CD8-positive, alpha-beta memory T cell (primary cell): Measurements from ENCODE around the gene PPFIBP2. TPM values are rescaled to one million over a fixed set of nuclear protein-coding genes. Genes with fewer than 3 reads are reported as not detected.

ENCODE experiments used
- CTCF ChIA-PET: fragments of 350-600 bp; sonication (Branson Sonifier 250); formaldehyde crosslinking; loops from one replicate; lab custom pipeline; 2021; ENCODE audit warnings: antibody characterized with exemption; lab: Charles Lee
- POLR2A ChIA-PET: fragments of 350-600 bp; sonication (Branson Sonifier 250); formaldehyde crosslinking; loops from one replicate; lab custom pipeline; 2021; ENCODE audit warnings: antibody characterized with exemption; lab: Charles Lee
- DNase-seq, 5 donors: peaks; one replicate each; pipeline versions ENCODE4 v3.0.0 to v3.0.0-alpha.2; 2020 to 2022; ENCODE audit warnings: mixed read lengths in 1 of 5
- H3K27ac ChIP-seq: one replicate; pipeline ENCODE4 v1.7.0; 2013; ENCODE audit warnings: low read depth, mild to moderate bottlenecking, low read length, moderate library complexity
- H3K27me3 ChIP-seq: 2 replicates; pipeline ENCODE4 v1.7.0; 2013; ENCODE audit warnings: low read length, mild to moderate bottlenecking; ENCODE audit not compliant: insufficient read depth, poor library complexity, severe bottlenecking
- H3K36me3 ChIP-seq: 2 replicates; pipeline ENCODE4 v1.7.0; 2013; ENCODE audit warnings: mild to moderate bottlenecking, low read length, moderate library complexity; ENCODE audit not compliant: insufficient read depth
- H3K4me1 ChIP-seq: 2 replicates; pipeline ENCODE4 v1.7.0; 2013; ENCODE audit warnings: mild to moderate bottlenecking, low read length, moderate library complexity; ENCODE audit not compliant: insufficient read depth
- H3K4me3 ChIP-seq: 2 replicates; pipeline ENCODE4 v1.7.0; 2013; ENCODE audit warnings: mild to moderate bottlenecking, low read length
- H3K9me3 ChIP-seq: 2 replicates; pipeline ENCODE4 v1.7.0; 2013; ENCODE audit warnings: mild to moderate bottlenecking, low read length
- H3K27ac Mint-ChIP-seq, 8 donors: one replicate each; pipeline ENCODE4 v1.8.0; 2020 to 2021; ENCODE audit warnings: mixed read lengths in 8 of 8, mild to moderate bottlenecking in 6 of 8, inconsistent platforms in 3 of 8, moderate library complexity in 3 of 8
- H3K27me3 Mint-ChIP-seq, 2 donors: one replicate each; pipeline ENCODE4 v1.8.0; 2020 to 2021; ENCODE audit warnings: mixed read lengths in 2 of 2, mild to moderate bottlenecking in 1 of 2, moderate library complexity in 1 of 2
- H3K36me3 Mint-ChIP-seq, 3 donors: one replicate each; pipeline ENCODE4 v1.8.0; 2020 to 2021; ENCODE audit warnings: mixed read lengths in 3 of 3, inconsistent platforms in 1 of 3, mild to moderate bottlenecking in 1 of 3
- H3K4me1 Mint-ChIP-seq, 3 donors: one replicate each; pipeline ENCODE4 v1.8.0; 2020 to 2021; ENCODE audit warnings: mixed read lengths in 3 of 3, inconsistent platforms in 1 of 3, mild to moderate bottlenecking in 1 of 3
- H3K4me3 Mint-ChIP-seq, 7 donors: one replicate each; pipeline ENCODE4 v1.8.0; 2020 to 2021; ENCODE audit warnings: mixed read lengths in 7 of 7, mild to moderate bottlenecking in 6 of 7, moderate library complexity in 4 of 7, inconsistent platforms in 2 of 7
- H3K9me3 Mint-ChIP-seq, 5 donors: one replicate each; pipeline ENCODE4 v1.8.0; 2020 to 2022; ENCODE audit warnings: mixed read lengths in 5 of 5, mild to moderate bottlenecking in 3 of 5, moderate library complexity in 2 of 5, inconsistent platforms in 1 of 5
- polyA plus RNA-seq: library from polyadenylated mRNA; unstranded; fragments of 300-500 nt; fragmentation: Illumina TruSeq; gene quantifications from one replicate; pipeline ENCODE4 v1.2.3, GENCODE V29; 2021
- total RNA-seq, 2 experiments: library from RNA; stranded (reverse); gene quantifications; one replicate each; pipeline ENCODE4 v1.2.3, GENCODE V29; 2021

The PPFIBP2 gene
- total and polyA plus RNA-seq, 3 experiments from 2014 or later, result 3.9 to 6.8 (median 4.4) TPM

DNA sequence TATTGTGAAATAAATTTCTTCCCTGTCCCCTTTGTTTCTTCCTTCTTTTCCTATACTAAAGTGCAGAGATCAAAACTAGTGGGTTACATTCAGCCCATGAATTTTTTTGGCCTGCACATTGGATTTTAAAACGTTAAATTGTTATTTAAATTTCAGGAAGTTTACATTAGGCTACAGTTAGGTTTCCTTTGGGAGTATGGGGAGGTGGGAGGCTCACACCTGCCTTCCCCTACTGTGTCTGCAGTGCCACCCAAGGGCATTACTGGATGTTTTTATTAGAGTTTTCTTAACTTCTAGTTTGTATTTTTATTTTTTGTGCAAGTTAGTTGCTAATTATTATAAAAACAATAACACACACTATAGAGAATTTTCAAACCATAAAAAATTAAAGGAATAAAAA lies 107.8 kb downstream of the PPFIBP2 start:
- H3K36me3 ChIP-seq, result no peaks in the 10 kb centered on the region
- ChIA-PET POLR2A (no interaction called here), CTCF (no interaction called here)
- H3K4me1 ChIP-seq, result no peaks in the 10 kb centered on the region
- H3K27me3 Mint-ChIP-seq, result no peaks in the 10 kb centered on the region
- no peaks in the 10 kb centered on the region for H3K27me3 ChIP-seq
- H3K27ac ChIP-seq, result no peak overlapping the region
- H3K4me3 ChIP-seq, result no peak overlapping the region
- H3K4me3 Mint-ChIP-seq, result no peak overlapping the region
- H3K4me1 Mint-ChIP-seq, result no peaks in the 10 kb centered on the region
- H3K9me3 ChIP-seq, result no peaks in the 10 kb centered on the region
- peaks cover 2 to 38% (median 5%) of the 10 kb centered on the region in 3 donors for H3K36me3 Mint-ChIP-seq
- DNase-seq, result no peak
- no peak overlapping the region for H3K27ac Mint-ChIP-seq
- H3K9me3 Mint-ChIP-seq, result no peaks in the 10 kb centered on the region

DNA sequence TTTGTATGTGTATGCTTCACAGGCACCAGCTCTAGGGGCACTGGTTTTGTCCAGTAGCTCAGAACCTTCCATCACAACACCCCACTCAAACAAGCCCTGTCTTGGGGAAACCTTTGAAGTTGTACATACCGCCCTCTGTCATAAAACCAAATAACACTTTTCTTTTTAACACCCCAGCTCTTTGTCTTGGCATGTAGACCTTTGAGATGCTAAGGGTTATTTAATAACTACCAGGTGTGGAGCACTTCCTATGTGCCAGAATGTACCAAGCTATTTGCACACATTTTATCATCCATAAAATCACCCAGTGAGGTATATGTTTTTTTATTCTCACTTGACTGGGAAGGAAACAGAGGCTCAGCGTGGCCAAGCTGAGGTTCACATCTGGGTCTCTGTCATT lies 108.9 kb downstream of the PPFIBP2 start:
- Histone ChIP-seq H3K27ac (no peak overlapping the region), H3K36me3 (no peaks in the 10 kb centered on the region), H3K27me3 (no peaks in the 10 kb centered on the region), H3K4me1 (no peaks in the 10 kb centered on the region), H3K4me3 (no peak overlapping the region), H3K9me3 (no peaks in the 10 kb centered on the region)
- Mint-ChIP-seq H3K4me3 (no peak overlapping the region), H3K27ac (no peak overlapping the region), H3K9me3 (no peaks in the 10 kb centered on the region), H3K36me3 (peaks cover 0 to 34% (median 5%) of the 10 kb centered on the region in 3 donors), H3K27me3 (no peaks in the 10 kb centered on the region), H3K4me1 (no peaks in the 10 kb centered on the region)
- ChIA-PET POLR2A (no interaction called here), CTCF (interaction anchor here (0.8 to 1.2 kb wide), 2 partner anchors 15 to 110 kb away, joined by 3 read pairs; no protein-coding TSS in a partner anchor)
- DNase-seq, result no peak

DNA sequence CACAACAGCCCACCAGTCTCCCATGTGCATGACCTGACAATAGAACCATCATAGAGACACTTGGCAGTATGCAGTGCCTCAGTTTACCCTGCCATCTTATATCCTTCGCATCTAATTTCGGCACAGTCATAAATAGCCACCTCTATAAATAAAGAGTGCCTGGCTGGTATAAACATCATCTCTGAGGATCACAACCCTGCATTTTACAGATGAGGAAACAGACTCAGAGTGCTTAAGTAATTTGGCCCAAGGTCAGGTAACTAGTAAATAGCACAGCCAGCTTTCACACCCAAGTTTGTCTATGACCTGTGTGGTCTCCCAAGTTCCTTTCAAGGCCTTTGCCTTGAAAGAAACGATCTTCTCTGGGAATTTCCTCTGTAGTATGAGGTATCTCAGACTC lies 114.9 kb downstream of the PPFIBP2 start:
- peaks cover 5% of the 10 kb centered on the region for H3K36me3 ChIP-seq
- ChIA-PET CTCF (no interaction called here), POLR2A (no interaction called here)
- H3K4me3 Mint-ChIP-seq, result no peak overlapping the region
- no peak for DNase-seq
- no peak overlapping the region for H3K27ac ChIP-seq
- no peak overlapping the region for H3K4me3 ChIP-seq
- H3K4me1 ChIP-seq, result no peaks in the 10 kb centered on the region
- no peaks in the 10 kb centered on the region for H3K9me3 ChIP-seq
- no peaks in the 10 kb centered on the region for H3K4me1 Mint-ChIP-seq
- no peaks in the 10 kb centered on the region for H3K9me3 Mint-ChIP-seq
- H3K27me3 ChIP-seq, result no peaks in the 10 kb centered on the region
- H3K27me3 Mint-ChIP-seq, result no peaks in the 10 kb centered on the region
- no peak overlapping the region for H3K27ac Mint-ChIP-seq
- peaks cover 4 to 67% (median 14%) of the 10 kb centered on the region in 3 donors for H3K36me3 Mint-ChIP-seq

DNA sequence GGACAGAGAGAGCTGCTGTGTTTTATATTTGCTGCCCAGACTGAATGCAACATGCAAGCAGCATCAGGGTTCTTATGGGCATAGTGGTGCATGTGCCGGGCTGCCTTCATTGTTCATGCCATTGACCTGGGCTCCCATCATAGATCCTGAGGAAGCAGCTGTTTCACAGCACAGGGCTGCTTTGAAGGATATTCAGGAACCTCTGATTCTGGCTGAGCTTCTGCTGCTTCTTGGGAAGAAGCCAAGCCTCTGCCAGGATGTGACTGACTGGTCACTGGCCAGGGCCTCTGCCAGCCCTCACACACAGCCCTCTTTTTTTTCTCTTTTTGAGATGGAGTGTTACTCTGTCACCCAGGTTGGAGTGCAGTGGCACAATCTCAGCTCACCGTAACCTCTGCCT lies 116.2 kb downstream of the PPFIBP2 start:
- Mint-ChIP-seq H3K4me1 (no peaks in the 10 kb centered on the region), H3K4me3 (no peak overlapping the region), H3K27ac (peak overlapping the region in 1 of 8 donors; percentile 16), H3K27me3 (no peaks in the 10 kb centered on the region), H3K9me3 (no peaks in the 10 kb centered on the region), H3K36me3 (peaks cover 9 to 73% (median 17%) of the 10 kb centered on the region in 3 donors)
- Histone ChIP-seq H3K4me1 (no peaks in the 10 kb centered on the region), H3K27ac (no peak overlapping the region), H3K36me3 (peaks cover 5% of the 10 kb centered on the region), H3K27me3 (no peaks in the 10 kb centered on the region), H3K9me3 (no peaks in the 10 kb centered on the region), H3K4me3 (no peak overlapping the region)
- CTCF ChIA-PET, result no interaction called here
- DNase-seq, result no peak
- POLR2A ChIA-PET, result no interaction called here

DNA sequence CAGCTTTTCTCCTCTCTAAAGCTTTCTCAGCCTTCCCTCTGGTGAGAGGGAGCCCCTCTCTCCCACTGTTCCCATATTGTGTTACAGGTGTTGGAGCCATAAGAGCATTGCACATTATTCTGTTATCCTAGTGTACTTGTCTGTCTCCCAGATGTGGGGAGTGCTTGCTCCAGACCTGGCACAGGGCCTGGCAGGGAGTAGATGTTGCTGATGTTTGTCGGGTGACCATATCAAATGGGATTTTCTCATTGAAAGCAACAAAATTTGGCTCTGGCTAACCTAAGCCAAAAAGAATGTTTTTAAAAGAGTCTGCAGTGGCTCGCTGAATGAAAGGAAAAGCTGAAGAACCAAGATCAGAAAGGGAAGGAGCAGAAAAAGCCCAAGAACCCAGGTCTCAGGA lies 118.4 kb downstream of the PPFIBP2 start:
- H3K27me3 Mint-ChIP-seq, result no peaks in the 10 kb centered on the region

DNA sequence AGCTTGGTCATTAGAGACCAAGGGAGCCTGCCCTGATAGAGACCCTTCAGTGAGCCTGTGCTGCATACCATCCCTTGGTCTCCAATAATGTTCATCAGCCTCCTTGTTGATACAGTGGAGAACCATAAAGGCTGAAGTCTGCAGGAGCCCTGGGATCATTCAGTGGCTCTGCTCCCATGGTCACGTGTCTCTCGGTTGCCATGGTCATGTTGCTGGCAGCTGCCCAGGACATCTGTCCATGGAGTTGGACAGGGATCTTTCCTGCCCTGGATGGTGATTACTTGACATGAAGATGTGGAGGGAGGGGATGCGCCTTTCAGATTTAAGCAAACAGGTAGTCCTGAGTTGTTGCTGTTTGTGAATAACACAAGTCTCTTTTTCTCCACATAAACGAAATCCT lies 121.3 kb downstream of the PPFIBP2 start:
- Mint-ChIP-seq H3K4me1 (no peaks in the 10 kb centered on the region), H3K27ac (no peak overlapping the region), H3K4me3 (no peak overlapping the region), H3K36me3 (peaks cover 14 to 75% (median 16%) of the 10 kb centered on the region in 3 donors), H3K9me3 (no peaks in the 10 kb centered on the region), H3K27me3 (no peaks in the 10 kb centered on the region)
- H3K27me3 ChIP-seq, result no peaks in the 10 kb centered on the region
- no peaks in the 10 kb centered on the region for H3K9me3 ChIP-seq
- CTCF ChIA-PET, result no interaction called here
- no peak overlapping the region for H3K27ac ChIP-seq
- POLR2A ChIA-PET, result no interaction called here
- no peaks in the 10 kb centered on the region for H3K4me1 ChIP-seq
- DNase-seq, result no peak
- peaks cover 5% of the 10 kb centered on the region for H3K36me3 ChIP-seq
- H3K4me3 ChIP-seq, result no peak overlapping the region

More for the DNA sequence above, 118.4 kb downstream of the PPFIBP2 start:
- Histone ChIP-seq H3K27me3 (no peaks in the 10 kb centered on the region), H3K9me3 (no peaks in the 10 kb centered on the region), H3K27ac (no peak overlapping the region), H3K4me1 (no peaks in the 10 kb centered on the region), H3K36me3 (peaks cover 5% of the 10 kb centered on the region), H3K4me3 (no peak overlapping the region)
- ChIA-PET POLR2A (no interaction called here), CTCF (no interaction called here)
- no peak overlapping the region for H3K27ac Mint-ChIP-seq
- H3K36me3 Mint-ChIP-seq, result peaks cover 12 to 80% (median 18%) of the 10 kb centered on the region in 3 donors
- H3K4me1 Mint-ChIP-seq, result no peaks in the 10 kb centered on the region
- H3K9me3 Mint-ChIP-seq, result no peaks in the 10 kb centered on the region
- DNase-seq, result no peak
- no peak overlapping the region for H3K4me3 Mint-ChIP-seq

DNA sequence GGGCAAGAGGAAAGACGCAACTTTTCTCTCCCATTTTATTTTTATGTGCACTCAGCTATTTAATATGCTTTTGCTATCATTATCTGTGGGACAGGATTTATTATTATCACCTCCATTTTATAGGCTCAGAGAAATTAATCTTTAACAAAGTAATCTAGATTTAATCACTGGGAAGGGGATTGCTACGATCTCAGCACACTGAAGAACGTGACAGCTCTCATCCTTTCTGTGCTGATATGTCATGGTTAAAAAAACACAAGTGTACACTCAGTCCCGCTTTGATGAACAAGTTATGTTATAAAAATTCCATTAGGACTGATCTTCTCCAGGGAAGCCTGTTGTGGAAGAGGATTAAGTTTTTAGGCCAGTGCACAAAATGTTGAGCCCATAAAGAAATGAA lies 121.9 kb downstream of the PPFIBP2 start:
- Histone ChIP-seq H3K4me3 (no peak overlapping the region), H3K27ac (no peak overlapping the region), H3K9me3 (no peaks in the 10 kb centered on the region), H3K27me3 (no peaks in the 10 kb centered on the region), H3K4me1 (no peaks in the 10 kb centered on the region), H3K36me3 (peaks cover 5% of the 10 kb centered on the region)
- Mint-ChIP-seq H3K4me1 (no peaks in the 10 kb centered on the region), H3K9me3 (no peaks in the 10 kb centered on the region), H3K4me3 (no peak overlapping the region), H3K27me3 (no peaks in the 10 kb centered on the region), H3K36me3 (peaks cover 16 to 77% (median 17%) of the 10 kb centered on the region in 3 donors), H3K27ac (no peak overlapping the region)
- ChIA-PET CTCF (interaction anchor here (1.5 kb wide), 1 partner anchor 59 kb away, joined by 4 read pairs; no protein-coding TSS in a partner anchor), POLR2A (no interaction called here)
- DNase-seq, result no peak

DNA sequence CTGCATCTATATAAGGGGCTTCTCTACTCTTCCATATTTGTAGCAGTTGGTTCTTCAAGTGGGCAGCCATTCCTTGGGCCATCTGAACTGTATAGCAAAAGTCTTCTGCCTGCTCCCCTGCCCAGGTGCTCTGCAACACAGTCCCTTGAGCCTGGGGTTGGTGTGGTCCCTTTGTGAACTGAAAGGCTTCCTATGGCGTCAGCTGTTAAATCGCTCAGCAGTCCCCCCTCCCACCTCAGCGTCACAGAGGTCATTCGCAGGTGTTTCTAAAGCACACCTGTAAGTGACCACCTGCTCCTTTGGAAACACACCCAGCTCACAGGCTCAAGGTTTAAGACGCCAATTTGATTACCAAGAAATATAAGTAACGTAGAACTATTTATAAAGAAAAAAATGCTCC lies 122.6 kb downstream of the PPFIBP2 start:
- Mint-ChIP-seq H3K4me3 (no peak overlapping the region), H3K27ac (no peak overlapping the region), H3K27me3 (no peaks in the 10 kb centered on the region), H3K4me1 (no peaks in the 10 kb centered on the region), H3K9me3 (no peaks in the 10 kb centered on the region), H3K36me3 (peaks cover 14 to 77% (median 17%) of the 10 kb centered on the region in 3 donors)
- Histone ChIP-seq H3K4me3 (no peak overlapping the region), H3K9me3 (no peaks in the 10 kb centered on the region), H3K36me3 (peaks cover 5% of the 10 kb centered on the region), H3K27me3 (no peaks in the 10 kb centered on the region), H3K4me1 (no peaks in the 10 kb centered on the region), H3K27ac (no peak overlapping the region)
- DNase-seq, result no peak
- POLR2A ChIA-PET, result no interaction called here
- CTCF ChIA-PET, result interaction anchor here (1.5 kb wide), 1 partner anchor 58 kb away, joined by 4 read pairs; no protein-coding TSS in a partner anchor
